ENCODE measurements around the gene FFAR3. TPM values are rescaled to one million over a fixed set of nuclear protein-coding genes. Genes with fewer than 3 reads are reported as not detected.

The FFAR3 gene
- total RNA-seq, 4 donors from 2014 or later, result not detected

- no peak for DNase-seq (ENCODE audit: low spot score in 2 of 2)
- no peak overlapping the region for H3K4me3 ChIP-seq
- H3K9me3 ChIP-seq, result no peaks in the 10 kb centered on the region
- no peaks in the 10 kb centered on the region for H3K36me3 ChIP-seq
- H3K4me1 ChIP-seq, result no peaks in the 10 kb centered on the region
- no peak for TF ChIP-seq POLR2A (IDR thresholded peaks at IDR 0.05)
- no peaks in the 10 kb centered on the region for H3K27me3 ChIP-seq
- no peak overlapping the region for H3K27ac ChIP-seq
- 93% methylated on average over 10 of the region's 10 CpGs for WGBS
These were observed 47.3 kb upstream of the FFAR3 start for GRCh38 chr19:35310811-35311465.

- no peaks in the 10 kb centered on the region for H3K4me1 ChIP-seq
- 79% methylated on average over 12 of the region's 21 CpGs for WGBS
These were observed 46.2 kb upstream of the FFAR3 start for GRCh38 chr19:35311901-35312665.

DNA sequence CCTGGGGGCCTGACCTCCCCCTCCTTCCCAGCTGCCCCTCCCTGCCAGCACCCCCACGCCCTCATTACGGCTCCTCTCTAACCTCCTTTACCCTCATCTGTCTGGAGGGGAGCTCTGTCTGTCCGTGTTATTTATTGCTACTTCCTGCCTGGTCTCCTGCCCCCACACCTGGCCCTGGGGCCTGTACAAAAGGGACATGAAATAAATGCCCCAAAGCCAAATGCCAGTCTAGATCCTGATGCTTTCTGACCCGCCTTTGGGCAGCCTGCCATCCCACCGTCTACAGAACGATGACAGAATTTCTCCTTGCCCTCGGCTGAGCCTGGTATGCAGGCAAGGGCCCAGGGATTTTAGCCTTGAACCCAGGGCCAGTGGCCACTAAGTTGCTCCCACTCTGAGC is 44.7 kb upstream of the FFAR3 start:
- DNase-seq (ENCODE audit: low spot score in 2 of 2), result no peak
- 33% methylated on average over 7 of the region's 7 CpGs for WGBS
- Histone ChIP-seq H3K9me3 (no peaks in the 10 kb centered on the region), H3K36me3 (no peaks in the 10 kb centered on the region), H3K4me1 (peaks cover 3% of the 10 kb centered on the region), H3K4me3 (no peak overlapping the region), H3K27me3 (no peaks in the 10 kb centered on the region), H3K27ac (no peak overlapping the region)
- no peak for TF ChIP-seq POLR2A (IDR thresholded peaks at IDR 0.05)
- TF ChIP-seq POLR2AphosphoS5 (IDR thresholded peaks at IDR 0.05), result no peak
- TF ChIP-seq, protein P1, sequence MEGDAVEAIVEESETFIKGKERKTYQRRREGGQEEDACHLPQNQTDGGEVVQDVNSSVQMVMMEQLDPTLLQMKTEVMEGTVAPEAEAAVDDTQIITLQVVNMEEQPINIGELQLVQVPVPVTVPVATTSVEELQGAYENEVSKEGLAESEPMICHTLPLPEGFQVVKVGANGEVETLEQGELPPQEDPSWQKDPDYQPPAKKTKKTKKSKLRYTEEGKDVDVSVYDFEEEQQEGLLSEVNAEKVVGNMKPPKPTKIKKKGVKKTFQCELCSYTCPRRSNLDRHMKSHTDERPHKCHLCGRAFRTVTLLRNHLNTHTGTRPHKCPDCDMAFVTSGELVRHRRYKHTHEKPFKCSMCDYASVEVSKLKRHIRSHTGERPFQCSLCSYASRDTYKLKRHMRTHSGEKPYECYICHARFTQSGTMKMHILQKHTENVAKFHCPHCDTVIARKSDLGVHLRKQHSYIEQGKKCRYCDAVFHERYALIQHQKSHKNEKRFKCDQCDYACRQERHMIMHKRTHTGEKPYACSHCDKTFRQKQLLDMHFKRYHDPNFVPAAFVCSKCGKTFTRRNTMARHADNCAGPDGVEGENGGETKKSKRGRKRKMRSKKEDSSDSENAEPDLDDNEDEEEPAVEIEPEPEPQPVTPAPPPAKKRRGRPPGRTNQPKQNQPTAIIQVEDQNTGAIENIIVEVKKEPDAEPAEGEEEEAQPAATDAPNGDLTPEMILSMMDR (IDR thresholded peaks at IDR 0.05), result no peak
- no peak for TF ChIP-seq EP300 (IDR thresholded peaks at IDR 0.05)

More at GRCh38 chr19:35311901-35312665, 46.2 kb upstream of the FFAR3 start:
- no peak overlapping the region for H3K4me3 ChIP-seq
- H3K27ac ChIP-seq, result no peak overlapping the region
- DNase-seq (ENCODE audit: low spot score in 2 of 2), result no peak
- no peaks in the 10 kb centered on the region for H3K9me3 ChIP-seq
- no peak for TF ChIP-seq POLR2A (IDR thresholded peaks at IDR 0.05)
- TF ChIP-seq POLR2AphosphoS5 (IDR thresholded peaks at IDR 0.05), result no peak
- TF ChIP-seq, protein P1 (IDR thresholded peaks at IDR 0.05), result no peak
- no peak for TF ChIP-seq EP300 (IDR thresholded peaks at IDR 0.05)
- no peaks in the 10 kb centered on the region for H3K27me3 ChIP-seq
- no peaks in the 10 kb centered on the region for H3K36me3 ChIP-seq

DNA sequence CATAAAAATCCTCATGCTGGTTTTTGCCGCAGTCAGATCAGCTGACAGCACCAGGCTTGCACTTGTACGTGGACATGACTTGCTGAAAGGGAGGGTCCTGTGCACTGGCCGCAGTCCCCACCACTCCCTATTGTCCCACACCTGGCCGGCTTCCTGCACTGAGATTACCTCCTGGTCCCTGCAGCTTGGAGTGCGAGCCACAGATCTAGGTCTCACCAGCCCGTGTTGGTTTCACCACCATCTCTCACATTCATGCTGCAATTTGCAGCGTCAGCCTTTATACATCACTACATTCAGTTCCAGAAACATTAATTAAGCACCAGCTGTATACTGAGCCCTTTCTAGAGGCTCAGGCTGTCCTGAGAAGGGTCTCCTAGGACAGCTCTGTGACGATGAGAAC is 44.2 kb upstream of the FFAR3 start:
- Histone ChIP-seq H3K4me3 (no peak overlapping the region), H3K27ac (no peak overlapping the region), H3K27me3 (no peaks in the 10 kb centered on the region), H3K4me1 (peaks cover 6% of the 10 kb centered on the region), H3K9me3 (no peaks in the 10 kb centered on the region), H3K36me3 (no peaks in the 10 kb centered on the region)
- TF ChIP-seq, protein P1 (IDR thresholded peaks at IDR 0.05), result no peak
- TF ChIP-seq POLR2A (IDR thresholded peaks at IDR 0.05) (no peak), EP300 (IDR thresholded peaks at IDR 0.05) (no peak), POLR2AphosphoS5 (IDR thresholded peaks at IDR 0.05) (no peak)
- DNase-seq (ENCODE audit: low spot score in 2 of 2), result no peak
- WGBS, result 83% methylated on average over 8 of the region's 8 CpGs

GRCh38 chr19:35314858-35315470 is 43.3 kb upstream of the FFAR3 start:
- WGBS, result 86% methylated on average over 10 of the region's 10 CpGs
- TF ChIP-seq POLR2AphosphoS5 (IDR thresholded peaks at IDR 0.05), result no peak
- Histone ChIP-seq H3K27me3 (no peaks in the 10 kb centered on the region), H3K36me3 (no peaks in the 10 kb centered on the region), H3K9me3 (no peaks in the 10 kb centered on the region), H3K4me1 (peaks cover 13% of the 10 kb centered on the region), H3K27ac (no peak overlapping the region), H3K4me3 (no peak overlapping the region)
- DNase-seq (ENCODE audit: low spot score in 2 of 2), result peak in 1 of 2 donors; percentile 30

DNA sequence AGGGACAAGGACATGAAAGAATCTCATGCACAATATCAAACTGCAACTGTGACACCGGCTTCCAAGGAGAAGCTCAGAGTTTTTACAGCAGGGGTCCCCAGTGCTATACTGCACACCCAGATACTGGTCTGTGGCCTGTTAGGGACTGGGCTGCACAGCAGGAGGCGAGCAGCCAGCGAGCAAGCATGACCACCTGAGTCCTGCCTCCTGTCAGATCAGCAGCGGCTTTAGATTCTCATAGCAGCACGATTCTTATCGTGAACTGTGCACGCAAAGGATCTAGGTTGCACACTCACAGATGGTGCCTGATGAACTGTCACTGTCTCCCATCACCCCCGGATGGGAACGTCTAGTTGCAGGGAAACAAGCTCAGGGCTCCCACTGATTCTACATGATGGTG is 42.4 kb upstream of the FFAR3 start:
- TF ChIP-seq POLR2AphosphoS5 (IDR thresholded peaks at IDR 0.05) (no peak), POLR2A (IDR thresholded peaks at IDR 0.05) (no peak), EP300 (IDR thresholded peaks at IDR 0.05) (no peak)
- TF ChIP-seq, protein P1 (IDR thresholded peaks at IDR 0.05), result no peak
- Histone ChIP-seq H3K4me3 (no peak overlapping the region), H3K9me3 (no peaks in the 10 kb centered on the region), H3K27me3 (no peaks in the 10 kb centered on the region), H3K27ac (no peak overlapping the region), H3K4me1 (peaks cover 13% of the 10 kb centered on the region), H3K36me3 (no peaks in the 10 kb centered on the region)
- DNase-seq (ENCODE audit: low spot score in 2 of 2), result peak in 1 of 2 donors; percentile 18
- WGBS, result 81% methylated on average over 7 of the region's 9 CpGs

All from suprapubic skin (tissue), 4 donors.